HG03521 (cell line): ENCODE data around the gene TCP11L1.
A peak's percentile ranks its signal among the peaks of the same experiment; 100 is the strongest.
"Not testable (repeated sequence)": the region's sequence is repeated elsewhere in the genome, so short reads cannot be mapped to it uniquely, and the experiment has no call there.

Source experiments
- ATAC-seq: cut with Tn5 transposase; IDR thresholded peaks from one replicate; pipeline ENCODE4 v1.9.1; 2021; ENCODE audit warnings: mild to moderate bottlenecking, moderate library complexity; ENCODE audit not compliant: unreplicated experiment

TCP11L1 gene

GRCh38 chr11:33064866-33065265 is 25.5 kb downstream of the TCP11L1 start:
- ATAC-seq: no peak

DNA sequence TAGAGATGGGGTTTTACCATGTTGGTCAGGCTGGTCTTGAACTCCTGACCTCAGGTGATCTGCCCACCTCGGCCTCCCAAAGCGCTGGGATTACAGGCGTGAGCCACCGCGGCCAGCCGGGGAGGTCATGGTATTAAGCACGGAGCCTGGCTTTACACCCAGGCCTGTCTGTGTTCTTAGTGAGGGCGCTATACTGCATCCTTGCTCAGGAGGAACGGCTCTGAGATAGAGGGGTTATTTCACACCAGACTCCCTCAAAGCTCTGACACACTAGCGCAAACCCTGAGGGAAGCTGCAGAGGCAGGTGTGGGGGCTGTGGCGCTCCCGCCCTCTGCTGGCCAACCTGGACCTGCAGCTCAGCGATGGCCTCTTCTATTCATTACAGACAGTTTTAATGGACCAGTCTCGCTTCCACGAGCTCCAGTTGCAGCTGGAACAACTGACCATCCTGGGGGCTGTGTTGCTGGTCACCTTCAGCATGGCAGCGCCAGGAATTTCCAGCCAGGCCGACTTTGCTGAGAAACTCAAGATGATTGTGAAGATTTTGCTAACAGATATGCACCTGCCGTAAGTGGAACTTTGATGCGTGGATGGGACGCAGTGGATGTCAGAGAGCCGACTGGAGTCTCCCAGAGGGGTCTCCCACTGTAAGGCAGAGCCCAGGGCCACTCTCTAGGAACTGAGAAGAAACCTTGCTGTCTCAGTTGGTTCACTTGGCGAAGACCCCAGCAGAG is 26.2 kb downstream of the TCP11L1 start:
- peak; percentile 59 for ATAC-seq

DNA sequence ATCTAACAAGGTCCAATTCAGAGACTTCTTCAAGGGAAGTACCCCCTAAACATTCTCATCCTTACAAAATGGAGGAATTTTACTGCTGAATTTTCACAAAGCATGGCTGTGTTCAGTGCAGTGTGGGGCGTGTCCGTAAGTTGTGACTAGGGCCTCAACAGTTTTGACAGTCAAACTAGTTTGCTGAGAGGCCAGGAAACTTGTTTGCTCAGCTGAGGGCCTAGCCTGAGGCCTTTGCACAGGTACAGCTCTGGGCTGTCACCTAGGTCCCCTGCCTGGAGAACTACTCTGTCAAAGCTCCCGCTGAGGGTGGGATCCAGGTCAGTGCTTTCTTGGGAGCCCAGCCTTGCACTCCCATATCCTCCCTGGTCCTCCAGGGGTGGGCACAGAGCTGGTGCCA is 27.9 kb downstream of the TCP11L1 start:
- no peak for ATAC-seq

GRCh38 chr11:33068611-33069340 is 29.4 kb downstream of the TCP11L1 start:
- ATAC-seq: no peak

GRCh38 chr11:33072465-33072864 is 33.1 kb downstream of the TCP11L1 start:
- no peak for ATAC-seq

- ATAC-seq: no peak
Measured at GRCh38 chr11:33083918-33084317, 44.5 kb downstream of the TCP11L1 start.

- ATAC-seq: no peak
Measured at GRCh38 chr11:33086017-33086416, 46.6 kb downstream of the TCP11L1 start.

GRCh38 chr11:33089776-33090175 is 50.4 kb downstream of the TCP11L1 start:
- no peak for ATAC-seq

- ATAC-seq: no peak
Measured at GRCh38 chr11:33094157-33094556, 54.8 kb downstream of the TCP11L1 start.

DNA sequence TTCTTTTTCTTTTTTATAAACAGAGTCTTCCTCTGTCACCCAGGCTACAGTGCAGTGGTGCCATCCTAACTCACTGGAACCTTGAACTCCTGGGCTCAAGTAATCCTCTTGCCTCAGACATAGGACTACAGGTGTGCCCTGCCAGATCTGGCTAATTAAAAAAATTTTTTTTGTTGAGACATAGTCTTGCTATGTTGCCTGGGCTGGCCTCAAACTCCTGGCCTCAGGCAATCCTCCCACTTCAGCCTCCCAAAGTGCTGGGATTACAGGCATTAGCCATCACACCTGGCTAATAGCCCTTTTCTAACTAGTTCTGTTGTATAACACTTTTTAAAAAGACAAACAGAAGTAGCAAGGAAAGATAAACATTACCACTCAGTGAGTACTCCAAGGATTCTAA is 64.5 kb downstream of the TCP11L1 start:
- ATAC-seq: no peak

DNA sequence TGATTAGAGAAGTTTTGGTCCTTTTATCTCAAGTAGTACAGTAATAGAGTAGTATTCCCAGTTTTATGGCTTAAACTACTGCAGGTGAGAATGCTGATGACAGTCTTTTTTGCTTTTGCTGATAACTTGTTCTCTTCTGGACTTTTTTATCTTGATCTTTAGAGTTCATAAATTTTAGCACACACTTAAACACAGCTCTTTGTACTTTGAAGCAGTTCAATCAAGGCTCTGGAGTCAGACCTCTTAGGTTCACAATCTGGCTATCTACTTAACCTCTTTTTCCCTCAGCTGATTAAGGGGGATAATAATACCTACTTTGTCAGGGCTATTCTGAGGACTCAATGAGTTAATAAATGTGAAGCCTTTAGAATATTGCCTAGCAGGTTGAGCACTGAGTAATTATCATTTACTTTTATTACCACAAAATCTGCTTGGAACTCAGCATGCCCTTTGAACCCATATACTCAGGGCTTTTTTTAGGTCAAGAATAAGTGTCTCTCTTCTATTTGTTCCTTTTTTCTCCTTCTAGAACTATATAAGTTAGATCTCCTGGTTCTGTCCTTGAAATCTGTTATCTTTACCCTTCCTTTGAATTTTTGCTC is 70.0 kb downstream of the TCP11L1 start:
- ATAC-seq: no peak

DNA sequence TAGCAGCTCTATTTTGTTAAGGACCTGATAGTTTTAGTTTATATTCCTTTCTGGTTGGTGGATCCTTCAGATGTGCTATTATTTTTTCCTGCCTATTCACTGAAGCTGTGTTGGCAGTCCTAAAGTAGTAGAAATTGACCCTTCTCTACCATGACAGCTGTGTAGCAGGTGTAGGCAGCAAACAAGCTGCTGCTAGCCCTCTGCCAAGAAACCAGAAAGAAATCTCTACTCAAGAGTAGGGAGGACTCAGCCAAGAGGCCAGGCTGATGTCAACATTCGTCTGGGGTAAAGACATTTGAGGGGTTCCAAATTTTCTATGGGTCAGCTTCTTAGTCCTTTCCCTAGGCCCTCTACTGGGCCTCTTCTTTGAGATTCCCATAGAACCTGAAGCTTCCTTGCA is 70.7 kb downstream of the TCP11L1 start:
- ATAC-seq: no peak

GRCh38 chr11:33116535-33116934 is 77.2 kb downstream of the TCP11L1 start:
- ATAC-seq: no peak

DNA sequence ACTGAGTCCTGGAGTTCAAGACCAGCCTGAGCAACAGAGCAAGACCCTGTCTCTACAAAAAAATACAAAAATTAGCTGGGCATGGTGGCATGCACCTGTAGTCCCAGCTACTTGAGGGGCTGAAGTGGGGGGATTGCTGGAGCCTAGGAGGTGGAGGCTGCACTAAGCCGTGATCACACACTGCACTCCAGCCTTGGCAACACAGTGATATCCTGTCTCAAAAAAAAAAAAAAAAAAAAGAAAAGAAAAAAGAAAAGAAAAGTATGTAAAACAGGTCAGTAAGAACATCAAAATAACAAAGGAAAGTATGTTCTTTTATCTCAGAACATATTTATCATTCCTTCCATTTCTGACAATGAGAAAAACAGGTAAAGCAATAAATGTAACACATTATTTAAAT is 83.3 kb downstream of the TCP11L1 start:
- not testable (repeated sequence) for ATAC-seq
